HEK293T (cell line): ENCODE results near the gene GSTM5.
A peak's percentile ranks its signal among the peaks of the same experiment; 100 is the strongest.
"Not testable (repeated sequence)": the region's sequence is repeated elsewhere in the genome, so short reads cannot be mapped to it uniquely, and the experiment has no call there.

ENCODE experiments used
- CTCF ChIA-PET: fragments of 350-600 bp; formaldehyde crosslinking; extraction: SDS; loops from one replicate; lab custom pipeline; 2021; ENCODE audit warnings: antibody characterized with exemption, inconsistent platforms; lab: Yijun Ruan, JAX
- POLR2A ChIA-PET: fragments of 350-600 bp; formaldehyde crosslinking; extraction: SDS; loops from one replicate; lab custom pipeline; 2020; ENCODE audit warnings: antibody characterized with exemption, inconsistent platforms; lab: Yijun Ruan, JAX
- DNase-seq: peaks from one replicate; pipeline ENCODE4 v3.0.0; 2012; ENCODE audit warnings: mixed read lengths; ENCODE audit errors: extremely low spot score
- ARNT ChIP-seq: fragments of 450-650 bp; IDR thresholded peaks from 2 replicates; pipeline ENCODE4 v1.6.1; 2017; ENCODE audit warnings: mild to moderate bottlenecking
- BHLHE40 ChIP-seq: fragments of 450-650 bp; IDR thresholded peaks from 2 replicates; pipeline ENCODE4 v1.6.1; 2016; ENCODE audit warnings: mild to moderate bottlenecking, moderate library complexity, borderline replicate concordance
- CTBP1 ChIP-seq: fragments of 450-650 bp; IDR thresholded peaks from 2 replicates; pipeline ENCODE4 v1.6.1; 2016; ENCODE audit warnings: borderline replicate concordance
- ELF4 ChIP-seq: fragments of 450-650 bp; IDR thresholded peaks from 2 replicates; pipeline ENCODE4 v1.6.1; 2017; ENCODE audit warnings: antibody characterized with exemption
- FOXA1 ChIP-seq: fragments of 450-650 bp; IDR thresholded peaks from 2 replicates; pipeline ENCODE4 v1.6.1; 2016; ENCODE audit warnings: mild to moderate bottlenecking
- FOXK2 ChIP-seq: fragments of 450-650 bp; IDR thresholded peaks from 2 replicates; pipeline ENCODE4 v1.6.1; 2016; ENCODE audit warnings: mild to moderate bottlenecking
- FOXM1 ChIP-seq: fragments of 450-650 bp; IDR thresholded peaks from 2 replicates; pipeline ENCODE4 v1.6.1; 2017; ENCODE audit warnings: mild to moderate bottlenecking, borderline replicate concordance
- HDGF ChIP-seq: fragments of 450-650 bp; IDR thresholded peaks from 2 replicates; pipeline ENCODE4 v1.6.1; 2017; ENCODE audit warnings: antibody characterized with exemption, borderline replicate concordance
- L3MBTL2 ChIP-seq: fragments of 450-650 bp; conservative IDR thresholded peaks from 2 replicates; pipeline ENCODE4 v1.6.1; 2016; ENCODE audit warnings: mild to moderate bottlenecking
- LEF1 ChIP-seq: fragments of 450-650 bp; IDR thresholded peaks from 2 replicates; pipeline ENCODE4 v1.6.1; 2017; ENCODE audit warnings: mild to moderate bottlenecking, borderline replicate concordance
- NFRKB ChIP-seq: fragments of 450-650 bp; IDR thresholded peaks from 2 replicates; pipeline ENCODE4 v1.6.1; 2016; ENCODE audit warnings: mild to moderate bottlenecking, moderate library complexity
- SP1 ChIP-seq: fragments of 450-650 bp; IDR thresholded peaks from 2 replicates; pipeline ENCODE4 v1.6.1; 2017
- SUZ12 ChIP-seq: fragments of 450-650 bp; IDR thresholded peaks from 2 replicates; pipeline ENCODE4 v1.6.1; 2016; ENCODE audit warnings: mild to moderate bottlenecking
- TARDBP ChIP-seq: fragments of 450-650 bp; IDR thresholded peaks from 2 replicates; pipeline ENCODE4 v1.6.1; 2016
- ZNF384 ChIP-seq: fragments of 450-650 bp; IDR thresholded peaks from 2 replicates; pipeline ENCODE4 v1.6.1; 2016
- TF ChIP-seq, protein P1 (sequence below): fragments of 450-650 bp; IDR thresholded peaks from 2 replicates; pipeline ENCODE4 v1.6.1; 2016

The GSTM5 gene

DNA sequence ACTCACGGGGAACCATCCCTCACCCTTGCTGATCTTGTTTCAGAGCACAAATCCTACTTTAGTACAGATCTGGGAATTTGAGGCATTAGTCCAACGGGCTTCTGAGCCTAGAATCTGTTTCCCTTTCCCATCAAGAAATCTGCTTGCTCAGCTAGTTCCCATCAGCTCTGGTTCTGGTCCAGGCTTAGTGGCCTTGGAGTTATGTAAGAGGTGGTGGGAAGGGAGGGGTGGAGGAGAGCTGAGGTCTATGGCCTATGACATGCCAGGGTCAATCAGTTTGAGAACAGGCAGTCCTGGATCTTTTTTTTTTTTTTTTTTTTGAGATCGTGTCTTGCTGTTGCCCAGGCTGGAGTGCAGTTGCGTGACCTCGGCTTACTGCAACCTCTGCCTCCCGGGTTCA lies 20.3 kb upstream of the GSTM5 start:
- no peak for TF ChIP-seq ARNT
- TF ChIP-seq, protein P1, sequence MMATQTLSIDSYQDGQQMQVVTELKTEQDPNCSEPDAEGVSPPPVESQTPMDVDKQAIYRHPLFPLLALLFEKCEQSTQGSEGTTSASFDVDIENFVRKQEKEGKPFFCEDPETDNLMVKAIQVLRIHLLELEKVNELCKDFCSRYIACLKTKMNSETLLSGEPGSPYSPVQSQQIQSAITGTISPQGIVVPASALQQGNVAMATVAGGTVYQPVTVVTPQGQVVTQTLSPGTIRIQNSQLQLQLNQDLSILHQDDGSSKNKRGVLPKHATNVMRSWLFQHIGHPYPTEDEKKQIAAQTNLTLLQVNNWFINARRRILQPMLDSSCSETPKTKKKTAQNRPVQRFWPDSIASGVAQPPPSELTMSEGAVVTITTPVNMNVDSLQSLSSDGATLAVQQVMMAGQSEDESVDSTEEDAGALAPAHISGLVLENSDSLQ = no peak
- no peak for TF ChIP-seq L3MBTL2
- no peak for TF ChIP-seq LEF1
- TF ChIP-seq TARDBP = no peak
- no peak for TF ChIP-seq SP1
- TF ChIP-seq ELF4 = no peak
- TF ChIP-seq BHLHE40 = no peak
- TF ChIP-seq CTBP1 = no peak
- no peak for TF ChIP-seq HDGF
- no peak for TF ChIP-seq ZNF384
- no peak for TF ChIP-seq SUZ12
- no peak for TF ChIP-seq NFRKB
- TF ChIP-seq FOXA1 = no peak
- no peak for TF ChIP-seq FOXK2
- no peak for TF ChIP-seq FOXM1
- ChIA-PET POLR2A (no interaction called here), CTCF (no interaction called here)
- no peak for DNase-seq

GRCh38 chr1:109694400-109694799 lies 17.7 kb upstream of the GSTM5 start:
- POLR2A ChIA-PET, CTCF ChIA-PET, DNase-seq: not testable (repeated sequence)

- POLR2A ChIA-PET, CTCF ChIA-PET, DNase-seq: not testable (repeated sequence)
Observed at GRCh38 chr1:109695138-109695537, 16.9 kb upstream of the GSTM5 start.

DNA sequence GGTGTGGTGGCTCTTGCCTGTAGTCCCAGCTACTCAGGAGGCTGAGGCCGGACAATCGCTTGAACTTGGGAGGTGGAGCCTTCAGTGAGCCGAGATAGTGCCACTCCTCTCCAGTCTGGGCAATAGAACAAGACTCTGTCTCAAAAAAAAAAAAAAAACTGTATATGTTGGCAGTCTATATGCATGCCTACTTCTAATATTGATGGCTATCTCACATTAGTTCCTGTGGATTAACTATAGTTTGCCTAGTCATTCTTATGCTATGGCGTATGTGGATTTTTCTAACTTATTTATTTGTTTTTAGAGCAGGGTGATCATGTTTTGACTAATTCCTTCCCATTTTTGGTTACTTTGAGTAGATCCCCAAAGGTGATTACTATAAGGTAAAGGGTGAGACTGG lies 15.0 kb upstream of the GSTM5 start:
- no peak for TF ChIP-seq LEF1
- TF ChIP-seq SUZ12 = no peak
- no peak for TF ChIP-seq FOXK2
- TF ChIP-seq, protein P1 = no peak
- no peak for TF ChIP-seq FOXM1
- no peak for TF ChIP-seq SP1
- TF ChIP-seq BHLHE40 = no peak
- no peak for TF ChIP-seq HDGF
- no peak for TF ChIP-seq ARNT
- TF ChIP-seq ZNF384 = no peak
- no peak for TF ChIP-seq L3MBTL2
- no peak for TF ChIP-seq CTBP1
- no peak for TF ChIP-seq TARDBP
- no peak for TF ChIP-seq NFRKB
- TF ChIP-seq ELF4 = no peak
- no peak for TF ChIP-seq FOXA1
- POLR2A ChIA-PET = no interaction called here
- DNase-seq = no peak
- CTCF ChIA-PET = no interaction called here

GRCh38 chr1:109697861-109698260 lies 14.2 kb upstream of the GSTM5 start:
- CTCF ChIA-PET, DNase-seq, POLR2A ChIA-PET: not testable (repeated sequence)

- CTCF ChIA-PET, POLR2A ChIA-PET: not testable (repeated sequence)
Observed at GRCh38 chr1:109702940-109703339, 9.1 kb upstream of the GSTM5 start.

GRCh38 chr1:109704173-109704572 lies 7.9 kb upstream of the GSTM5 start:
- no peak for TF ChIP-seq FOXA1
- TF ChIP-seq ELF4 = no peak
- TF ChIP-seq ZNF384 = no peak
- no peak for TF ChIP-seq BHLHE40
- TF ChIP-seq ARNT = no peak
- TF ChIP-seq L3MBTL2 = no peak
- no peak for TF ChIP-seq TARDBP
- ChIA-PET CTCF (interaction anchor here (0.6 kb wide), 1 partner anchor 114 kb away, joined by 7 read pairs; no protein-coding TSS in a partner anchor), POLR2A (interaction anchor here (1.2 kb wide), 1 partner anchor 37 kb away, joined by 3 read pairs; the partner anchor contains the start of gene GSTM2)
- DNase-seq = peak; percentile 25

More at GRCh38 chr1:109702940-109703339, 9.1 kb upstream of the GSTM5 start:
- DNase-seq = not testable (repeated sequence)

- DNase-seq = no peak
- TF ChIP-seq TARDBP (no peak), HDGF (no peak), FOXA1 (no peak), NFRKB (no peak), ELF4 (no peak), FOXM1 (no peak), L3MBTL2 (no peak), SP1 (no peak)
- TF ChIP-seq, protein P1 = no peak
- ChIA-PET CTCF (interaction anchor here (1.1 kb wide), 1 partner anchor 68 kb away, joined by 3 read pairs; no protein-coding TSS in a partner anchor), POLR2A (no interaction called here)
Observed at GRCh38 chr1:109705411-109705810, 6.6 kb upstream of the GSTM5 start.

DNA sequence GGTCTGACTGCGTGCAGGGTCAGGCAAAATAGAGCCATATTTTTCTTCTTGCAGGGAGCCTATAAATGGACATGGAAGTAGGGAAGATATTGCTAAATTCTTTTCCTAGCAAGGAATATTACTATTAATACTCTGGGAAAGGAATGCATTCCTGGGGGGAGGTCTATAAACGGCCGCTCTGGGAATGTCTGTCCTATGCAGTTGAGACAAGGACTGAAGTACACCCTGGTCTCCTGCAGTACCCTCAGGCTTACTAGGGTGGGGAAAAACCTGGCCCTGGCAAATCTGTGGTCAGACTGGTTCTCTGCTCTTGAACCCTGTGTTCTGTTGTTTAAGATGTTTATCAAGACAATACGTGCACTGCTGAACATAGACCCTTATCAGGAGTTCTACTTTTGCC lies 3.1 kb upstream of the GSTM5 start:
- CTCF ChIA-PET, DNase-seq, POLR2A ChIA-PET: not testable (repeated sequence)

GRCh38 chr1:109709822-109710221 lies 2.2 kb upstream of the GSTM5 start:
- CTCF ChIA-PET, POLR2A ChIA-PET, DNase-seq: not testable (repeated sequence)
